ENCODE data around the gene NEURL1B.

DNA sequence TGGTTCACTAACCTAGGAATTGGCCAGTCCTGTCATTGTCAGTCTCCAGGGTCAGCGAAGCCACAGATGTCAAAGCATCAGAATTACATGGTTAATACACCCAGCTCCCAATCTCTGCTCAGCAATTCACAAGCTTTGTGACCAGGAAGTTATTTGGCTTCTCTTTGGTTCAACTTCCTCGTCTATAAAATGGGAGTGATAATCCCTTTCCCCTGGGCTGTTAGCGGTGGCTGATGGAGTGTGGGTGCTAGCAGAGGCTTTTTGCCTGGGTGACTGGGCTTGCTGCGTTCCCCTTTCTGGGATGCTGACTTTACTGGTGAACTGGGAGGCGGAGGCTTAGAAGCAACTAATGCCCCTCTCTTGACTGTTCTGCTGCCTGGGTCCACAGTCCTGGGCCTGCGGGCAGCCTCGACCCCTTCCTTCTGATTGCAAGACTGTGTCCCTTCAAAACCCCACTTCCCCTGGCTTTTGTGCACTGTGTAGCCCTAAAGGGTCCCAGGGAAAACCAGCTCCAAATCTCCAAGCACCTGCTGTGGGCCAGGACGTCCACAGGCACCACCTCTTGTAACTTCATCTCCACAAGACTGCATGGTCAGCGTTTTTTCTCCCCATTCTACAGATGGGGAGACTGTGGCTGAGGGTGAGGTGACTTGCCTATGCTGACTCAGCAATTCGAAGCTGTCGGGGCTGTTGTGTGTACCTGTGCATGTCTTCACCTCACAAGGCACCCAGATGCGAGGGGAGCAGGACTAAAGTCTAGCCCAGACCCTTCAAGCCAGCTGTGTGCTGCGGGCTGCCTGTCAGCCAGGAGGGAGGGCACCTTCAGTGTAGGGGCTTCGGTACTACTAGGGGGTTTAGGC lies 45.2 kb upstream of the NEURL1B start:
- TF ChIP-seq, protein P1, sequence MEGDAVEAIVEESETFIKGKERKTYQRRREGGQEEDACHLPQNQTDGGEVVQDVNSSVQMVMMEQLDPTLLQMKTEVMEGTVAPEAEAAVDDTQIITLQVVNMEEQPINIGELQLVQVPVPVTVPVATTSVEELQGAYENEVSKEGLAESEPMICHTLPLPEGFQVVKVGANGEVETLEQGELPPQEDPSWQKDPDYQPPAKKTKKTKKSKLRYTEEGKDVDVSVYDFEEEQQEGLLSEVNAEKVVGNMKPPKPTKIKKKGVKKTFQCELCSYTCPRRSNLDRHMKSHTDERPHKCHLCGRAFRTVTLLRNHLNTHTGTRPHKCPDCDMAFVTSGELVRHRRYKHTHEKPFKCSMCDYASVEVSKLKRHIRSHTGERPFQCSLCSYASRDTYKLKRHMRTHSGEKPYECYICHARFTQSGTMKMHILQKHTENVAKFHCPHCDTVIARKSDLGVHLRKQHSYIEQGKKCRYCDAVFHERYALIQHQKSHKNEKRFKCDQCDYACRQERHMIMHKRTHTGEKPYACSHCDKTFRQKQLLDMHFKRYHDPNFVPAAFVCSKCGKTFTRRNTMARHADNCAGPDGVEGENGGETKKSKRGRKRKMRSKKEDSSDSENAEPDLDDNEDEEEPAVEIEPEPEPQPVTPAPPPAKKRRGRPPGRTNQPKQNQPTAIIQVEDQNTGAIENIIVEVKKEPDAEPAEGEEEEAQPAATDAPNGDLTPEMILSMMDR (IDR thresholded peaks at IDR 0.05), result no peak
- TF ChIP-seq, protein P2, sequence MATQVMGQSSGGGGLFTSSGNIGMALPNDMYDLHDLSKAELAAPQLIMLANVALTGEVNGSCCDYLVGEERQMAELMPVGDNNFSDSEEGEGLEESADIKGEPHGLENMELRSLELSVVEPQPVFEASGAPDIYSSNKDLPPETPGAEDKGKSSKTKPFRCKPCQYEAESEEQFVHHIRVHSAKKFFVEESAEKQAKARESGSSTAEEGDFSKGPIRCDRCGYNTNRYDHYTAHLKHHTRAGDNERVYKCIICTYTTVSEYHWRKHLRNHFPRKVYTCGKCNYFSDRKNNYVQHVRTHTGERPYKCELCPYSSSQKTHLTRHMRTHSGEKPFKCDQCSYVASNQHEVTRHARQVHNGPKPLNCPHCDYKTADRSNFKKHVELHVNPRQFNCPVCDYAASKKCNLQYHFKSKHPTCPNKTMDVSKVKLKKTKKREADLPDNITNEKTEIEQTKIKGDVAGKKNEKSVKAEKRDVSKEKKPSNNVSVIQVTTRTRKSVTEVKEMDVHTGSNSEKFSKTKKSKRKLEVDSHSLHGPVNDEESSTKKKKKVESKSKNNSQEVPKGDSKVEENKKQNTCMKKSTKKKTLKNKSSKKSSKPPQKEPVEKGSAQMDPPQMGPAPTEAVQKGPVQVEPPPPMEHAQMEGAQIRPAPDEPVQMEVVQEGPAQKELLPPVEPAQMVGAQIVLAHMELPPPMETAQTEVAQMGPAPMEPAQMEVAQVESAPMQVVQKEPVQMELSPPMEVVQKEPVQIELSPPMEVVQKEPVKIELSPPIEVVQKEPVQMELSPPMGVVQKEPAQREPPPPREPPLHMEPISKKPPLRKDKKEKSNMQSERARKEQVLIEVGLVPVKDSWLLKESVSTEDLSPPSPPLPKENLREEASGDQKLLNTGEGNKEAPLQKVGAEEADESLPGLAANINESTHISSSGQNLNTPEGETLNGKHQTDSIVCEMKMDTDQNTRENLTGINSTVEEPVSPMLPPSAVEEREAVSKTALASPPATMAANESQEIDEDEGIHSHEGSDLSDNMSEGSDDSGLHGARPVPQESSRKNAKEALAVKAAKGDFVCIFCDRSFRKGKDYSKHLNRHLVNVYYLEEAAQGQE (IDR thresholded peaks at IDR 0.05), result no peak
- TF ChIP-seq RAD21 (conservative IDR thresholded peaks at IDR 0.05 in 1 of 2, IDR thresholded peaks at IDR 0.05 in 1 of 2), result no peak
- TF ChIP-seq FOXS1 (CRISPR knock-in tag; IDR thresholded peaks at IDR 0.05), result no peak
- peak; percentile 99 for TF ChIP-seq MAFK (IDR thresholded peaks at IDR 0.05; ENCODE audit: partially characterized antibody)
- TF ChIP-seq JUNB (IDR thresholded peaks at IDR 0.05), result no peak
- no peak for TF ChIP-seq NFE2L2 (conservative IDR thresholded peaks at IDR 0.05; ENCODE audit: low read length)
- no peak for TF ChIP-seq NR3C1 (IDR thresholded peaks at IDR 0.05)

Data from A549 (cell line).